ENCODE data around the gene PRDM1. TPM values are rescaled to one million over a fixed set of nuclear protein-coding genes. Genes with fewer than 3 reads are reported as not detected.

Gene PRDM1
- total and polyA plus RNA-seq, 2 of the 13 experiments (the other 11 are each of a cell fraction or from before 2014, with no cell fraction given): 0.13 TPM; not detected in 1

DNA sequence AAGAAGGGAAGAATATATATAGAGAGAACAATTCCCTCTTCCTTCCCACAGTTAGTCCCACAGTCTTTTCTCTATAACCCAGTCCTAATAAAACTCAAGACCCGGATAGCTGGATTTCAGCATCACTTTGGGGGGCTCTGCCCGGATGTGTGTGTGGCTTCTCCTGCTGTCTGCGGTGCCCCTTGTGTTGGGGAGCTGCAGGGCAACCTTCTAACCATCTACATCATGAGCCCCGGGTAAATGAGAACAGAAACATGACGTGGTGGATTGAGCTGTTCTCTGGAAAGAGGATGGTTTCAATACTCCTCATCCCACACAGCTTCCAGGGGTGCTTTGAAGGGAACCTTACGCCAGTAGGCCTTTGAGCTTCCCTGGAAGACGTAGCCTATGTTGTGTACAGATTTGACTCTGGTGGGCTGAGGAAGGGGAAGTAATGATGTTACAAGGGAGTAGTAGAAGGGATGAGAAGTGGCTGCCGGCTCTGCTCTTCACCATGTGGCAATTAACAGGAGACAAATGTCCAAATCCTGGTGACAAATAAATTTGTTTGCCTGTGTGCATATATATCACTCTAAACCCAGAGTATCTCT lies 13.5 kb upstream of the PRDM1 start (continued):
- TF ChIP-seq, protein P1, sequence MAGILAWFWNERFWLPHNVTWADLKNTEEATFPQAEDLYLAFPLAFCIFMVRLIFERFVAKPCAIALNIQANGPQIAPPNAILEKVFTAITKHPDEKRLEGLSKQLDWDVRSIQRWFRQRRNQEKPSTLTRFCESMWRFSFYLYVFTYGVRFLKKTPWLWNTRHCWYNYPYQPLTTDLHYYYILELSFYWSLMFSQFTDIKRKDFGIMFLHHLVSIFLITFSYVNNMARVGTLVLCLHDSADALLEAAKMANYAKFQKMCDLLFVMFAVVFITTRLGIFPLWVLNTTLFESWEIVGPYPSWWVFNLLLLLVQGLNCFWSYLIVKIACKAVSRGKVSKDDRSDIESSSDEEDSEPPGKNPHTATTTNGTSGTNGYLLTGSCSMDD (CRISPR knock-in tag; IDR thresholded peaks at IDR 0.05): no peak
- TF ChIP-seq, protein P2, sequence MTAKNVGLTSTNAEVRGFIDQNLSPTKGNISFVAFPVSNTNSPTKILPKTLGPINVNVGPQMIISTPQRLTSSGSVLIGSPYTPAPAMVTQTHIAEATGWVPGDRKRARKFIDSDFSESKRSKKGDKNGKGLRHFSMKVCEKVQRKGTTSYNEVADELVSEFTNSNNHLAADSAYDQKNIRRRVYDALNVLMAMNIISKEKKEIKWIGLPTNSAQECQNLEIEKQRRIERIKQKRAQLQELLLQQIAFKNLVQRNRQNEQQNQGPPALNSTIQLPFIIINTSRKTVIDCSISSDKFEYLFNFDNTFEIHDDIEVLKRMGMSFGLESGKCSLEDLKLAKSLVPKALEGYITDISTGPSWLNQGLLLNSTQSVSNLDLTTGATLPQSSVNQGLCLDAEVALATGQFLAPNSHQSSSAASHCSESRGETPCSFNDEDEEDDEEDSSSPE (CRISPR knock-in tag; IDR thresholded peaks at IDR 0.05): no peak
- TF ChIP-seq, protein P3, sequence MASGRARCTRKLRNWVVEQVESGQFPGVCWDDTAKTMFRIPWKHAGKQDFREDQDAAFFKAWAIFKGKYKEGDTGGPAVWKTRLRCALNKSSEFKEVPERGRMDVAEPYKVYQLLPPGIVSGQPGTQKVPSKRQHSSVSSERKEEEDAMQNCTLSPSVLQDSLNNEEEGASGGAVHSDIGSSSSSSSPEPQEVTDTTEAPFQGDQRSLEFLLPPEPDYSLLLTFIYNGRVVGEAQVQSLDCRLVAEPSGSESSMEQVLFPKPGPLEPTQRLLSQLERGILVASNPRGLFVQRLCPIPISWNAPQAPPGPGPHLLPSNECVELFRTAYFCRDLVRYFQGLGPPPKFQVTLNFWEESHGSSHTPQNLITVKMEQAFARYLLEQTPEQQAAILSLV (CRISPR knock-in tag; IDR thresholded peaks at IDR 0.05; ENCODE audit: borderline replicate concordance): no peak

DNA sequence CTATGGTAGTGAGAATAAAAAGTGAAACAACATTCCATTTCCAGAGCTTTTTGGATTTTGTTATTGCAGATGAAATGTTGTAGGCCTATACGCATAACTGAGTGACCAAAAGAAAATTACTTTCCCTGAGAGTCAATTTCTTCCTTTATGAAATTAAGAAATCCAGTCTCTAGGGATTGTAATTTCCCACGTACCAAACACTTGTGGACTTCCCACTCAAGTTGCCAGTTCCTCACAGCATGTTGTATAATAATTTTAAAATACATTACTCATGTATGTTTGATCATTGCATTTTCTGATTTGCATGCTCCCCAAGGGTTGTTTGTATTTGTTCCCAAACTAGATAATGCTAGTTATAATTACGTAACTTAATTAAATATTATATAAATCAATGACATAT lies 12.0 kb upstream of the PRDM1 start:
- 45% methylated on average over 3 of the region's 3 CpGs for whole genome bisulfite sequencing (ENCODE audit: low lambda C conversion rate)
- no peaks in the 10 kb centered on the region for H4K20me1 ChIP-seq (ENCODE audit: insufficient read depth, low read length)
- no peak for TF ChIP-seq PAF1 (CRISPR knock-in tag; IDR thresholded peaks at IDR 0.05)
- H3K4me1 ChIP-seq (ENCODE audit: insufficient read depth, low read length): no peaks in the 10 kb centered on the region
- H3K27me3 ChIP-seq (ENCODE audit: control insufficient read depth in 1 of 2, insufficient read depth in 2 of 2, low read length in 2 of 2): no peaks in the 10 kb centered on the region
- no peaks in the 10 kb centered on the region for H3K9me3 ChIP-seq (ENCODE audit: low read length)
- BruUV-seq (replicated peaks): no TSS peak
- no peak overlapping the region for H2AFZ ChIP-seq (ENCODE audit: low read length)
- FAIRE-seq (no peak), ATAC-seq (no peak), DNase-seq (ENCODE audit: low spot score) (no peak)
- intact Hi-C loops (cut with micrococcal nuclease; ENCODE audit: unreplicated experiment): no loop called here
- POLR2A ChIA-PET: no interaction called here
- CTCF ChIA-PET (ENCODE audit: low intra/inter-chr PET ratio, low total read pairs): no interaction called here
- in situ Hi-C loops (cut with HindIII; ENCODE audit: extremely low pct_ligation_motif_present, low pct_unique_long_range_greater_than_20kb): no loop called here
- H3K9ac ChIP-seq (ENCODE audit: insufficient read depth, low read depth, low read length): no peak overlapping the region
- H3K36me3 ChIP-seq (replicated peaks in 1 of 2; ENCODE audit: control insufficient read depth in 1 of 2, insufficient read depth in 2 of 2, low read length in 2 of 2): no peaks in the 10 kb centered on the region
- no peaks in the 10 kb centered on the region for H3K79me2 ChIP-seq (ENCODE audit: insufficient read depth, low read length)
- H3K4me2 ChIP-seq (ENCODE audit: low read depth, low read length): no peak overlapping the region
- H3K27ac ChIP-seq (ENCODE audit: extremely low read length, insufficient read depth, low read length): no peak overlapping the region
- no peak overlapping the region for H3K4me3 ChIP-seq (replicated peaks in 1 of 3; ENCODE audit: insufficient read depth in 1 of 3, low read depth in 2 of 3, low read length in 3 of 3)
